PC-9 (cell line): ENCODE measurements around the gene CHST15. TPM values are rescaled to one million over a fixed set of nuclear protein-coding genes. Genes with fewer than 3 reads are reported as not detected.

Experiments used
- BruUV-seq: library from RNA; stranded (reverse); fragments of 400-500 nt; replicated peaks from 2 replicates; lab custom pipeline; 2021; lab: Mats Ljungman, UMichigan
- CTCF ChIA-PET: fragments of 300-600 bp; sonication (Branson Sonifier 250); formaldehyde crosslinking; loops from one replicate; lab custom pipeline; 2022; ENCODE audit warnings: antibody characterized with exemption; lab: Charles Lee
- POLR2A ChIA-PET: fragments of 300-600 bp; sonication (Branson Sonifier 250); formaldehyde crosslinking; loops from one replicate; lab custom pipeline; 2022; ENCODE audit warnings: antibody characterized with exemption; ENCODE audit not compliant: unreplicated experiment; lab: Charles Lee
- DNase-seq, 2 experiments: peaks; one replicate each; pipeline versions ENCODE4 v3.0.0 to v3.0.0-alpha.2; 2015 to 2022; ENCODE audit warnings: mixed read lengths in 1 of 2
- H2AFZ ChIP-seq: fragments of 200-600 bp; sonication (generic); 2 replicates; pipeline ENCODE4 v1.8.1; 2017; ENCODE audit warnings: antibody characterized with exemption
- H3F3A ChIP-seq: fragments of 200-600 bp; sonication (generic); 2 replicates; pipeline ENCODE4 v1.8.1; 2017; ENCODE audit warnings: antibody characterized with exemption, mild to moderate bottlenecking, low read depth; ENCODE audit not compliant: insufficient read depth
- H3K27ac ChIP-seq: fragments of 200-600 bp; sonication (generic); 2 replicates; pipeline ENCODE4 v1.6.1; 2016; ENCODE audit warnings: mixed run types
- H3K27me3 ChIP-seq: fragments of 200-600 bp; sonication (generic); 2 replicates; pipeline ENCODE4 v1.6.1; 2016; ENCODE audit warnings: low read depth, mixed run types; ENCODE audit not compliant: insufficient read depth
- H3K36me3 ChIP-seq: fragments of 200-600 bp; sonication (generic); 2 replicates; pipeline ENCODE4 v1.6.1; 2016; ENCODE audit warnings: low read depth, mixed run types
- H3K4me1 ChIP-seq: fragments of 200-600 bp; sonication (generic); replicated peaks from 2 replicates; pipeline ENCODE4 v1.6.1; 2016; ENCODE audit warnings: mixed run types; ENCODE audit not compliant: insufficient read depth
- H3K4me2 ChIP-seq: fragments of 200-600 bp; sonication (generic); 2 replicates; pipeline ENCODE4 v1.6.1; 2017; ENCODE audit warnings: mixed run types
- H3K4me3 ChIP-seq: fragments of 200-600 bp; sonication (generic); 2 replicates; pipeline ENCODE4 v1.6.1; 2016; ENCODE audit warnings: mixed run types
- H3K79me2 ChIP-seq: fragments of 200-600 bp; sonication (generic); 2 replicates; pipeline ENCODE4 v1.6.1; 2017; ENCODE audit warnings: low read depth, mixed run types
- H3K9me2 ChIP-seq: fragments of 200-600 bp; sonication (generic); 2 replicates; pipeline ENCODE4 v1.8.1; 2017; ENCODE audit warnings: mild to moderate bottlenecking; ENCODE audit not compliant: insufficient read depth
- H3K9me3 ChIP-seq: fragments of 200-600 bp; sonication (generic); 2 replicates; pipeline ENCODE4 v1.8.1; 2016; ENCODE audit warnings: low read depth; ENCODE audit not compliant: insufficient read depth
- H4K20me1 ChIP-seq: fragments of 200-600 bp; sonication (generic); 2 replicates; pipeline ENCODE4 v1.8.1; 2017; ENCODE audit not compliant: insufficient read depth
- CTCF ChIP-seq: fragments of 200-600 bp; sonication (generic); conservative IDR thresholded peaks from 2 replicates; pipeline ENCODE4 v1.6.1; 2017; ENCODE audit warnings: mixed run types, antibody characterized with exemption, mild to moderate bottlenecking, moderate library complexity
- EZH2 ChIP-seq: fragments of 200-600 bp; sonication (generic); IDR thresholded peaks from 2 replicates; pipeline ENCODE4 v1.8.0; 2017; ENCODE audit warnings: antibody characterized with exemption, low read depth
- intact Hi-C: fragments of 100-400 bp; cut with micrococcal nuclease; formaldehyde crosslinking; loops from one replicate; pipeline ENCODE4 v1.10.0; 2022; ENCODE audit not compliant: unreplicated experiment
- total RNA-seq: library from RNA; stranded (reverse); gene quantifications from 2 replicates; pipeline ENCODE4 v1.2.3, GENCODE V29; 2021

CHST15 gene
- total RNA-seq, 1 experiment from 2014 or later: 24.6 TPM

DNA sequence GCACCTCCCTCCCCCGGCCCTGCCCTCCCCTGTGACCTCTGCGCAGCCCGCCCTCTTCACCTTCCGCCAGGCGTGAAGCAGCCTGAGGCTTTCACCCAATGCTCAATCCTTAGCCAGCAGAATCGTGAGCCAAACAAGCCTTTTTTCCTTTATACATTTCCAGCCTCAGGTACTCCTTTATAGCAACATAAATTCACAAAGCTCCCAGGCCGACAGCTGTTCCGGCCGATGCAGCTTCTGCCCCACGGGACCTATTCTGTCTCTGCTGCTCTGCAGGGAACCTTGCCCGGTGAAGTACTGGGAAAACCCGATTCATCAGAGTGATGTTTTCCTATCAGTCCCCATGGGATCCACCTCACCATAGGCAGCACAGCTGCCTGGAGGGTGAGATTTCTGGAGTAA, 87.4 kb downstream of the CHST15 start:
- Histone ChIP-seq H3K4me1 (peaks cover 6% of the 10 kb centered on the region), H4K20me1 (no peaks in the 10 kb centered on the region), H3K4me2 (no peak overlapping the region), H3K79me2 (no peaks in the 10 kb centered on the region), H3K9me2 (no peaks in the 10 kb centered on the region), H3K36me3 (0 out of 2 replicates have a peak, but pooled peaks cover 3% of the 10 kb centered on the region), H3K27ac (no peak overlapping the region), H3K9me3 (no peaks in the 10 kb centered on the region), H2AFZ (no peak overlapping the region), H3F3A (no peaks in the 10 kb centered on the region), H3K4me3 (no peak overlapping the region), H3K27me3 (no peaks in the 10 kb centered on the region)
- TF ChIP-seq EZH2 (no peak), CTCF (no peak)
- intact Hi-C loops: no loop called here
- no peak for DNase-seq
- BruUV-seq: no TSS peak
- ChIA-PET POLR2A (no interaction called here), CTCF (no interaction called here)

DNA sequence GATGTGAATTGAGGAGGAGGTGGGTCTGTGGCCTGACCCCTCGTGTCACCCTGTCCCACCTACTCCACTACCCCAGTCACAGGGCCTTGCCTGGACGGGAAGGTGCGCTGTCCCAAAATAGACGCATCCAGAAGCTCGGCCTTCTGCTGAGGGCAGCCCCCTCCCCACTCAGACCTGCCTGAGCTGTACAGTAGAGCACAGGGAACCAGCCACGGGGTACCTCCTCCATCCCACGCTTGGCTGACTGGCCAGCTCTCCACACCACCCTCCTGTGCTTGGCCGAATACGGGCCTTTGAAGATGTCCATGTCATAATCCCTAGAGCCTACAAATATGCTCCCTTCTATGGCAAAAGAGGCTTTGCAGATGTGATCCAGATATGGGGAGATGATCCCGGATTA, 88.3 kb downstream of the CHST15 start:
- Histone ChIP-seq H2AFZ (no peak overlapping the region), H3K4me1 (peaks cover 10% of the 10 kb centered on the region), H4K20me1 (no peaks in the 10 kb centered on the region), H3K27me3 (no peaks in the 10 kb centered on the region), H3K4me2 (no peak overlapping the region), H3K4me3 (no peak overlapping the region), H3K36me3 (0 out of 2 replicates have a peak, but pooled peaks cover 3% of the 10 kb centered on the region), H3K27ac (no peak overlapping the region), H3K9me2 (no peaks in the 10 kb centered on the region), H3K9me3 (no peaks in the 10 kb centered on the region), H3K79me2 (no peaks in the 10 kb centered on the region), H3F3A (no peaks in the 10 kb centered on the region)
- no TSS peak for BruUV-seq
- no peak for DNase-seq
- CTCF ChIA-PET: no interaction called here
- intact Hi-C loops: no loop called here
- POLR2A ChIA-PET: no interaction called here
- TF ChIP-seq CTCF: no peak
- TF ChIP-seq EZH2: no peak

- no peaks in the 10 kb centered on the region for H3K79me2 ChIP-seq
- no peak for TF ChIP-seq EZH2
- no peak for TF ChIP-seq CTCF
- H3K36me3 ChIP-seq: 0 out of 2 replicates have a peak, but pooled peaks cover 3% of the 10 kb centered on the region
- ChIA-PET CTCF (no interaction called here), POLR2A (no interaction called here)
- H4K20me1 ChIP-seq: no peaks in the 10 kb centered on the region
- H2AFZ ChIP-seq: no peak overlapping the region
- no peak overlapping the region for H3K4me2 ChIP-seq
- H3K9me3 ChIP-seq: no peaks in the 10 kb centered on the region
- no peak for DNase-seq
- peaks cover 10% of the 10 kb centered on the region for H3K4me1 ChIP-seq
- no peaks in the 10 kb centered on the region for H3F3A ChIP-seq
- intact Hi-C loops: no loop called here
- no peak overlapping the region for H3K27ac ChIP-seq
- no peak overlapping the region for H3K4me3 ChIP-seq
- no peaks in the 10 kb centered on the region for H3K27me3 ChIP-seq
- no peaks in the 10 kb centered on the region for H3K9me2 ChIP-seq
- no TSS peak for BruUV-seq
These were observed 88.8 kb downstream of the CHST15 start for GRCh38 chr10:124004663-124005004.
